ENCODE results near the gene GALE. TPM values are rescaled to one million over a fixed set of nuclear protein-coding genes. Genes with fewer than 3 reads are reported as not detected.
"Not testable (repeated sequence)": the region's sequence is repeated elsewhere in the genome, so short reads cannot be mapped to it uniquely, and the experiment has no call there.

GALE gene
- total and polyA plus RNA-seq, 2 donors (not counting 3 experiments of a cell fraction or from before 2014, with no cell fraction given), result 42.9 to 64.7 TPM

- BruUV-seq (replicated peaks), result no TSS peak
- no peaks in the 10 kb centered on the region for H4K20me1 ChIP-seq (replicated peaks; ENCODE audit: control insufficient read depth, extremely low read depth, insufficient read depth, low read length)
- POLR2A ChIA-PET, result interaction anchor here (0.8 kb wide), 1 partner anchor 16 kb away, joined by 3 read pairs; no protein-coding TSS in a partner anchor
- no peak for TF ChIP-seq FOS (IDR thresholded peaks at IDR 0.05; ENCODE audit: borderline replicate concordance, insufficient read depth, low read length)
- no peak for TF ChIP-seq GATA2 (IDR thresholded peaks at IDR 0.05; ENCODE audit: insufficient read depth, insufficient read length, low read depth, low read length)
- no peak for TF ChIP-seq CTCF (IDR thresholded peaks at IDR 0.05; ENCODE audit: extremely low read depth in 1 of 2, insufficient read depth in 1 of 2, low read depth in 1 of 2, low read length in 2 of 2)
- TF ChIP-seq EZH2 (IDR thresholded peaks at IDR 0.05; ENCODE audit: borderline replicate concordance, low read depth, low read length, severe bottlenecking), result no peak
- no peak for TF ChIP-seq JUN (IDR thresholded peaks at IDR 0.05; ENCODE audit: borderline replicate concordance, insufficient read depth, insufficient read length, low read depth)
- no peak for TF ChIP-seq MYC (IDR thresholded peaks at IDR 0.05; ENCODE audit: low read depth, low read length)
- TF ChIP-seq POLR2A (IDR thresholded peaks at IDR 0.05; ENCODE audit: low read depth, low read length), result no peak
- H3K9ac ChIP-seq (replicated peaks; ENCODE audit: extremely low read depth, insufficient read depth, low read length), result no peak overlapping the region
- no peaks in the 10 kb centered on the region for H3K9me3 ChIP-seq (replicated peaks; ENCODE audit: control insufficient read depth, insufficient read depth, low read length)
- no peak overlapping the region for H3K4me3 ChIP-seq (replicated peaks in 1 of 3; ENCODE audit: insufficient read depth in 1 of 3, low read depth in 1 of 3, low read length in 3 of 3)
- DNase-seq (ENCODE audit: low read depth, low spot score) (no peak), FAIRE-seq (no peak)
- H3K4me2 ChIP-seq (ENCODE audit: insufficient read depth, low read length), result no peak overlapping the region
- H3K36me3 ChIP-seq (ENCODE audit: control insufficient read depth in 2 of 2, extremely low read depth in 1 of 2, insufficient read depth in 2 of 2, low read length in 2 of 2), result peaks cover 0 to 39% of the 10 kb centered on the region in 2 experiments
- no peaks in the 10 kb centered on the region for H3K27me3 ChIP-seq (ENCODE audit: control insufficient read depth in 2 of 2, insufficient read depth in 2 of 2, low read length in 2 of 2)
- no peak overlapping the region for H3K27ac ChIP-seq (ENCODE audit: insufficient read depth, low read depth, low read length)
- H3K79me2 ChIP-seq (ENCODE audit: control insufficient read depth, insufficient read depth, low read length), result peaks cover 24% of the 10 kb centered on the region
- no peak overlapping the region for H2AFZ ChIP-seq (ENCODE audit: low read depth, low read length)
- dilution Hi-C loops (cut with MboI; ENCODE audit: extremely low pct_ligation_motif_present, low sequenced_read_pairs) (no loop called here), intact Hi-C loops (cut with micrococcal nuclease) (no loop called here)
- peaks cover 17% of the 10 kb centered on the region for H3K4me1 ChIP-seq (ENCODE audit: control insufficient read depth, extremely low read depth, insufficient read depth, low read length)
- CTCF ChIA-PET, result interaction anchor here (1.0 kb wide), 1 partner anchor 24 kb away, joined by 7 read pairs; no protein-coding TSS in a partner anchor
- H3K9me1 ChIP-seq (replicated peaks; ENCODE audit: control insufficient read depth, extremely low read depth, insufficient read depth, low read length), result no peaks in the 10 kb centered on the region
These were observed 4.7 kb downstream of the GALE start for GRCh38 chr1:23795676-23796465.

GRCh38 chr1:23794732-23795182 lies 5.8 kb downstream of the GALE start:
- DNase-seq (ENCODE audit: low read depth, low spot score); H3K9ac ChIP-seq (replicated peaks; ENCODE audit: extremely low read depth, insufficient read depth, low read length); H3K9me1 ChIP-seq (replicated peaks; ENCODE audit: control insufficient read depth, extremely low read depth, insufficient read depth, low read length); intact Hi-C loops (cut with micrococcal nuclease); H3K27me3 ChIP-seq (ENCODE audit: control insufficient read depth in 2 of 2, insufficient read depth in 2 of 2, low read length in 2 of 2); FAIRE-seq; H3K9me3 ChIP-seq (replicated peaks; ENCODE audit: control insufficient read depth, insufficient read depth, low read length); dilution Hi-C loops (cut with MboI; ENCODE audit: extremely low pct_ligation_motif_present, low sequenced_read_pairs); H3K4me2 ChIP-seq (ENCODE audit: insufficient read depth, low read length); H4K20me1 ChIP-seq (replicated peaks; ENCODE audit: control insufficient read depth, extremely low read depth, insufficient read depth, low read length); H3K4me3 ChIP-seq (replicated peaks in 1 of 3; ENCODE audit: insufficient read depth in 1 of 3, low read depth in 1 of 3, low read length in 3 of 3); H2AFZ ChIP-seq (ENCODE audit: low read depth, low read length); H3K27ac ChIP-seq (ENCODE audit: insufficient read depth, low read depth, low read length): not testable (repeated sequence)
- TSS peak; percentile 14 for BruUV-seq (replicated peaks)
- Histone ChIP-seq H3K4me1 (ENCODE audit: control insufficient read depth, extremely low read depth, insufficient read depth, low read length) (peaks cover 23% of the 10 kb centered on the region), H3K36me3 (ENCODE audit: control insufficient read depth in 2 of 2, extremely low read depth in 1 of 2, insufficient read depth in 2 of 2, low read length in 2 of 2) (peaks cover 0 to 39% of the 10 kb centered on the region in 2 experiments), H3K79me2 (ENCODE audit: control insufficient read depth, insufficient read depth, low read length) (peaks cover 24% of the 10 kb centered on the region)
- CTCF ChIA-PET, result interaction anchor here (0.7 to 1.7 kb wide), 3 partner anchors 15 to 23 kb away, joined by 3 to 5 read pairs (median 3); partner anchors contain the start of gene PITHD1
- POLR2A ChIA-PET, result interaction anchor here (1.0 kb wide), 1 partner anchor 17 kb away, joined by 6 read pairs; the partner anchor contains the start of gene PITHD1

Data from endothelial cell of umbilical vein (primary cell).